OCI-LY1 (cell line): ENCODE measurements around the gene BEND6.
"Not testable (repeated sequence)": the region's sequence is repeated elsewhere in the genome, so short reads cannot be mapped to it uniquely, and the experiment has no call there.

Experiments
- H2AFZ ChIP-seq: fragments of 200-600 bp; sonication (generic), shearing (Covaris generic); 2 replicates; pipeline ENCODE4 v1.6.0; 2014; ENCODE audit warnings: antibody characterized with exemption, mild to moderate bottlenecking, low read length
- H3F3A ChIP-seq: fragments of 200-600 bp; sonication (generic), shearing (Covaris generic); 2 replicates; pipeline ENCODE4 v1.6.0; 2014; ENCODE audit warnings: mild to moderate bottlenecking, antibody characterized with exemption, low read length, moderate library complexity; ENCODE audit not compliant: insufficient read depth
- H3K27ac ChIP-seq: fragments of 200-600 bp; sonication (generic); 2 replicates; pipeline ENCODE4 v1.5.1; 2014; ENCODE audit warnings: low read length, mixed run types, mild to moderate bottlenecking, low read depth; ENCODE audit not compliant: poor library complexity, severe bottlenecking
- H3K27me3 ChIP-seq: fragments of 200-600 bp; sonication (generic); 2 replicates; pipeline ENCODE4 v1.6.0; 2014; ENCODE audit warnings: antibody characterized with exemption, mild to moderate bottlenecking, low read length, moderate library complexity; ENCODE audit not compliant: insufficient read depth
- H3K36me3 ChIP-seq: fragments of 200-600 bp; sonication (generic); 2 replicates; pipeline ENCODE4 v1.6.1; 2014; ENCODE audit warnings: mild to moderate bottlenecking, antibody characterized with exemption, low read length, moderate library complexity, mixed read lengths; ENCODE audit not compliant: insufficient read depth
- H3K4me1 ChIP-seq: fragments of 200-600 bp; sonication (generic); 2 replicates; pipeline ENCODE4 v1.5.1; 2014; ENCODE audit warnings: mild to moderate bottlenecking, low read length, moderate library complexity; ENCODE audit not compliant: insufficient read depth, severe bottlenecking
- H3K4me2 ChIP-seq: fragments of 200-600 bp; sonication (generic), shearing (Covaris generic); 2 replicates; pipeline ENCODE4 v1.6.1; 2014; ENCODE audit warnings: low read length
- H3K4me3 ChIP-seq: fragments of 200-600 bp; sonication (generic); 2 replicates; pipeline ENCODE4 v1.5.1; 2014; ENCODE audit warnings: low read length, low read depth, mild to moderate bottlenecking, mixed read lengths; ENCODE audit not compliant: poor library complexity, severe bottlenecking
- H3K79me2 ChIP-seq: fragments of 200-600 bp; shearing (Covaris generic); 2 replicates; pipeline ENCODE4 v1.6.1; 2016; ENCODE audit warnings: mixed run types, low read length, mixed read lengths; ENCODE audit not compliant: insufficient read depth
- H3K9ac ChIP-seq: fragments of 200-600 bp; sonication (generic), shearing (Covaris generic); 2 replicates; pipeline ENCODE4 v1.6.1; 2014; ENCODE audit warnings: mild to moderate bottlenecking, low read length, mixed read lengths
- H3K9me2 ChIP-seq: fragments of 200-600 bp; sonication (generic), shearing (Covaris generic); 2 replicates; pipeline ENCODE4 v1.6.1; 2014; ENCODE audit warnings: low read depth, mild to moderate bottlenecking, low read length, mixed read lengths
- H3K9me3 ChIP-seq: fragments of 200-600 bp; shearing (Covaris generic); 2 replicates; pipeline ENCODE4 v1.6.1; 2014; ENCODE audit warnings: low read length, mixed read lengths
- H4K20me1 ChIP-seq: fragments of 200-600 bp; sonication (generic), shearing (Covaris generic); 2 replicates; pipeline ENCODE4 v1.6.0; 2016; ENCODE audit warnings: mild to moderate bottlenecking, low read length; ENCODE audit not compliant: insufficient read depth
- CTCF ChIP-seq: fragments of 200-600 bp; sonication (generic), shearing (Covaris generic); IDR thresholded peaks from 2 replicates; pipeline ENCODE4 v1.5.1; 2017; ENCODE audit warnings: mild to moderate bottlenecking, antibody characterized with exemption, low read length, moderate library complexity, mixed read lengths
- EZH2 ChIP-seq: fragments of 200-600 bp; sonication (generic), shearing (Covaris generic); IDR thresholded peaks from 2 replicates; pipeline ENCODE4 v1.8.0; 2017; ENCODE audit warnings: borderline replicate concordance, mixed run types, mild to moderate bottlenecking, antibody characterized with exemption, low read length, moderate library complexity, mixed read lengths

Gene BEND6

GRCh38 chr6:57047257-57047585, 92.3 kb downstream of the BEND6 start:
- not testable (repeated sequence) for H3F3A ChIP-seq, H4K20me1 ChIP-seq

GRCh38 chr6:57047859-57048258, 93.0 kb downstream of the BEND6 start:
- peaks cover 24% of the 10 kb centered on the region for H3K4me1 ChIP-seq
- H4K20me1 ChIP-seq, H3F3A ChIP-seq, H3K9me3 ChIP-seq, H3K27me3 ChIP-seq, H2AFZ ChIP-seq, H3K9me2 ChIP-seq, H3K27ac ChIP-seq: not testable (repeated sequence)
- H3K79me2 ChIP-seq, result peaks cover 23% of the 10 kb centered on the region; the same call in 1 of the 2 replicates
- peaks cover 39% of the 10 kb centered on the region for H3K36me3 ChIP-seq
- peak overlapping the region; percentile 68 for H3K4me2 ChIP-seq
- H3K4me3 ChIP-seq, result peak overlapping the region; percentile 54
- H3K9ac ChIP-seq, result peak overlapping the region; percentile 50

More at GRCh38 chr6:57047257-57047585, 92.3 kb downstream of the BEND6 start:
- not testable (repeated sequence) for H3K9me3 ChIP-seq, H3K4me3 ChIP-seq, H3K9me2 ChIP-seq, H3K4me2 ChIP-seq, H3K27ac ChIP-seq, H2AFZ ChIP-seq, H3K9ac ChIP-seq, H3K27me3 ChIP-seq
- Histone ChIP-seq H3K36me3 (peaks cover 35% of the 10 kb centered on the region), H3K79me2 (peaks cover 23% of the 10 kb centered on the region; the same call in 1 of the 2 replicates), H3K4me1 (peaks cover 24% of the 10 kb centered on the region)

- TF ChIP-seq CTCF (no peak), EZH2 (no peak)
- Histone ChIP-seq H3K9me2 (no peaks in the 10 kb centered on the region), H3K27ac (no peak overlapping the region), H3K9me3 (no peaks in the 10 kb centered on the region), H4K20me1 (no peaks in the 10 kb centered on the region), H3K4me3 (peak overlapping the region; percentile 54), H3K4me2 (peak overlapping the region; percentile 68), H3K9ac (peak overlapping the region; percentile 36; the same call in 1 of the 2 replicates), H3K27me3 (peaks cover 5% of the 10 kb centered on the region; the same call in 1 of the 2 replicates), H2AFZ (no peak overlapping the region), H3K79me2 (peaks cover 23% of the 10 kb centered on the region; the same call in 1 of the 2 replicates), H3K36me3 (peaks cover 46% of the 10 kb centered on the region), H3F3A (no peaks in the 10 kb centered on the region), H3K4me1 (peaks cover 24% of the 10 kb centered on the region)
Observed at GRCh38 chr6:57048577-57048976, 93.7 kb downstream of the BEND6 start.

- H3K36me3 ChIP-seq, result peaks cover 5% of the 10 kb centered on the region
- no peak overlapping the region for H3K9ac ChIP-seq
Observed at GRCh38 chr6:57063847-57064246, 108.9 kb downstream of the BEND6 start.

More at GRCh38 chr6:57063847-57064246, 108.9 kb downstream of the BEND6 start:
- no peak overlapping the region for H2AFZ ChIP-seq
- H3K4me1 ChIP-seq, result no peaks in the 10 kb centered on the region
- no peak overlapping the region for H3K27ac ChIP-seq
- H4K20me1 ChIP-seq, result no peaks in the 10 kb centered on the region
- H3K9me3 ChIP-seq, result no peaks in the 10 kb centered on the region
- H3K27me3 ChIP-seq, result no peaks in the 10 kb centered on the region
- TF ChIP-seq CTCF (no peak), EZH2 (no peak)
- no peaks in the 10 kb centered on the region for H3K79me2 ChIP-seq
- H3K4me2 ChIP-seq, result no peak overlapping the region
- H3K9me2 ChIP-seq, result no peaks in the 10 kb centered on the region
- no peaks in the 10 kb centered on the region for H3F3A ChIP-seq
- H3K4me3 ChIP-seq, result no peak overlapping the region
